GM19099 (cell line): Measurements from ENCODE around the gene KRT13.

Source experiments
- POLR2A ChIP-seq: IDR thresholded peaks from 3 replicates; pipeline ENCODE4 v1.6.1; 2011; ENCODE audit warnings: low read depth; ENCODE audit not compliant: insufficient read length; ENCODE audit errors: extremely low read depth

Gene KRT13

GRCh38 chr17:41529491-41529915 is 24.1 kb upstream of the KRT13 start:
- no peak for TF ChIP-seq POLR2A

- TF ChIP-seq POLR2A: no peak
These were observed 23.5 kb upstream of the KRT13 start for GRCh38 chr17:41528959-41529353.

GRCh38 chr17:41527063-41528023 is 21.9 kb upstream of the KRT13 start:
- TF ChIP-seq POLR2A: no peak

- no peak for TF ChIP-seq POLR2A
These were observed 18.8 kb upstream of the KRT13 start for GRCh38 chr17:41524261-41524660.

GRCh38 chr17:41523787-41524186 is 18.4 kb upstream of the KRT13 start:
- no peak for TF ChIP-seq POLR2A

- TF ChIP-seq POLR2A: no peak
These were observed 17.8 kb upstream of the KRT13 start for GRCh38 chr17:41523225-41523593.

- no peak for TF ChIP-seq POLR2A
These were observed 17.2 kb upstream of the KRT13 start for GRCh38 chr17:41522301-41523224.

- TF ChIP-seq POLR2A: no peak
These were observed 16.3 kb upstream of the KRT13 start for GRCh38 chr17:41521574-41522261.

GRCh38 chr17:41520821-41521521 is 15.6 kb upstream of the KRT13 start:
- TF ChIP-seq POLR2A: no peak

- no peak for TF ChIP-seq POLR2A
These were observed 14.3 kb upstream of the KRT13 start for GRCh38 chr17:41519501-41520224.

- TF ChIP-seq POLR2A: no peak
These were observed 13.5 kb upstream of the KRT13 start, which contains the start of gene KRT15 for GRCh38 chr17:41518789-41519449. KRT15 (minus strand) TSS chr17:41518890; CDS start chr17:41518827, 63 bp downstream.

- TF ChIP-seq POLR2A: no peak
These were observed 12.6 kb upstream of the KRT13 start for GRCh38 chr17:41518031-41518430.

GRCh38 chr17:41516830-41517283 is 11.4 kb upstream of the KRT13 start:
- TF ChIP-seq POLR2A: no peak
